GM10847 (cell line): Measurements from ENCODE around the gene TXNRD2.

Source experiments
- POLR2A ChIP-seq: IDR thresholded peaks from 2 replicates; pipeline ENCODE4 v1.6.1; 2011; ENCODE audit not compliant: insufficient read length; ENCODE audit errors: extremely low read depth

Gene TXNRD2

GRCh38 chr22:19853058-19853878 lies 88.3 kb downstream of the TXNRD2 start:
- no peak for TF ChIP-seq POLR2A

GRCh38 chr22:19852177-19852781 lies 89.3 kb downstream of the TXNRD2 start:
- no peak for TF ChIP-seq POLR2A

- no peak for TF ChIP-seq POLR2A
Observed at GRCh38 chr22:19851291-19852176, 90.1 kb downstream of the TXNRD2 start.

- no peak for TF ChIP-seq POLR2A
Observed at GRCh38 chr22:19850763-19851109, 90.9 kb downstream of the TXNRD2 start.

- TF ChIP-seq POLR2A: no peak
Observed at GRCh38 chr22:19849835-19850762, 91.5 kb downstream of the TXNRD2 start.

- no peak for TF ChIP-seq POLR2A
Observed at GRCh38 chr22:19848298-19849224, 93.1 kb downstream of the TXNRD2 start.

- TF ChIP-seq POLR2A: no peak
Observed at GRCh38 chr22:19847345-19847632, 94.3 kb downstream of the TXNRD2 start.

GRCh38 chr22:19846620-19847344 lies 94.8 kb downstream of the TXNRD2 start:
- TF ChIP-seq POLR2A: no peak

- TF ChIP-seq POLR2A: no peak
Observed at GRCh38 chr22:19845054-19845722, 96.4 kb downstream of the TXNRD2 start.

- no peak for TF ChIP-seq POLR2A
Observed at GRCh38 chr22:19844377-19845053, 97.1 kb downstream of the TXNRD2 start.

GRCh38 chr22:19843857-19844376 lies 97.7 kb downstream of the TXNRD2 start:
- no peak for TF ChIP-seq POLR2A
